Measurements from ENCODE around the gene CHD6.

Gene CHD6

GRCh38 chr20:41580350-41580749 is 37.8 kb downstream of the CHD6 start:
- no peak for DNase-seq (ENCODE audit: low spot score)

- no peak for DNase-seq (ENCODE audit: low spot score)
Observed at GRCh38 chr20:41577129-41578009, 40.8 kb downstream of the CHD6 start.

- DNase-seq (ENCODE audit: low spot score), result no peak
Observed at GRCh38 chr20:41575412-41575811, 42.8 kb downstream of the CHD6 start.

- no peak for DNase-seq (ENCODE audit: low spot score)
Observed at GRCh38 chr20:41574802-41575389, 43.3 kb downstream of the CHD6 start.

GRCh38 chr20:41573955-41574354 is 44.2 kb downstream of the CHD6 start:
- no peak for DNase-seq (ENCODE audit: low spot score)

- DNase-seq (ENCODE audit: low spot score), result no peak
Observed at GRCh38 chr20:41572010-41572572, 46.1 kb downstream of the CHD6 start.

- DNase-seq (ENCODE audit: low spot score), result no peak
Observed at GRCh38 chr20:41571006-41571405, 47.2 kb downstream of the CHD6 start.

DNA sequence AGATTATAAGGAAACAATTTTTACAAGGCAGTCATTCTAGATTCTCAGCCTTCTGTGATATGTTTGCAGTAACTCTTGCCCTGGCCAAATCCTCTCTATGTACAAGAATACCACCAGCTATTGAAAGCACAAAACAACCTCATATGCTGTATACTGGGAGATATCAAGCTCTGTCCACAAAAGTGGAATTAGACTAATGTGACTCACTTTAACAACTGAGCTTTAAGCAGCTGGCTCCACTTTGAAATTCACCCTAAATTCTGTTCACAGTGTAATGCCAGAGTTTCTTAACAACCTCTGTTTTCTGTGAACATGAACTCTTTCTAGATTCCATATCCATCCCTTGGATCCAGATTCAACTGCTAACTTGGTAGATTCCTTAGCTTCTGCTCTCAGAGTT is 47.6 kb downstream of the CHD6 start:
- DNase-seq (ENCODE audit: low spot score), result no peak

- no peak for DNase-seq (ENCODE audit: low spot score)
Observed at GRCh38 chr20:41567615-41568014, 50.6 kb downstream of the CHD6 start.

DNA sequence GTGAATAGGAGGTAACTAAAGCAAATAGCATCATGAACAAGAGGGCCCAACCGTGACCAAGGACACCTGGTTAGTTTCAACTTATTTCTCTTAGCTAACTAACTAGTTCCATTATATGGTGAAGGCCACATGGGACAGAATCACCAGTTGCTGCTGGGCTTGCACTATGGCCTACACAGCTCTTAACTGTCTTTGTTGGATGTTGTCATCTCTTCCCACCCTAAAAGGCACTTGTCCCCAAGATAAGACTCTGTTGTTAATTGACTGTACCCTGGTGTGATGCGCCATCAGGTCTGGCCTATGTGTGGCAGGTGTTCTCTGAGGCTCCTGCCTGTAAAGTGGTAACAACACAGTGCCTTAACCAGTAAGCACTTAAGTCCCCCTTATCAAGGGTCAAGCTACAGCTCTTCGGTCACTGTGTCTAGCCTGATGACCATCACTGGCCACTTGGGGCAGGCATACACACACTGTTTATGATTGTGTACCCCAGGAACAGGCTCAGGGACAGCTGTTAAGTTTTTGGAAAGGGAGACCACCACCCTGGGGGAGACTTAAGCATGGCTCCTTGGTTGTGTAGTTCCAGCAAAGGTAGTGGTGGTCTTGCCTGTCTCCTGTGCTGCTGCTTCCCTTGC is 51.2 kb downstream of the CHD6 start:
- no peak for DNase-seq (ENCODE audit: low spot score)

GRCh38 chr20:41563087-41563486 is 55.1 kb downstream of the CHD6 start:
- no peak for DNase-seq (ENCODE audit: low spot score)

DNA sequence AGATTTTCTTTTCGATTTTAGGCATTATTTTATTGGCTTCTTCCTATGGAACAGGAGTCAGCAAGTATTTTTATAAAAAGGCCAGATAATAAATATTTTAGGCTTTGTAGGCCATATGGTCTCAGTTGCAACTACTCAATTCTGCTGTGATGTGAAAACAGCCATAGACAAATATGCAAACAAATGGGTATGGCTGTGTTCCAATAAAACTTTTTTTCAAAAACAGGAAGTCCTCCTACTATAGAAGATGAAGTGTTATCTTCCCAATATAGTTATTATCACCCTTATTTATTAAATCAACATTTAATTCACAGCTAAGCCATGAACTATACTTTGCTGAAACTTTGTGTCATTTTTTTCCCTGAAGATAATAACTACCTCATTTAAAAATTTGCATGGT is 57.2 kb downstream of the CHD6 start:
- no peak for DNase-seq (ENCODE audit: low spot score)

DNA sequence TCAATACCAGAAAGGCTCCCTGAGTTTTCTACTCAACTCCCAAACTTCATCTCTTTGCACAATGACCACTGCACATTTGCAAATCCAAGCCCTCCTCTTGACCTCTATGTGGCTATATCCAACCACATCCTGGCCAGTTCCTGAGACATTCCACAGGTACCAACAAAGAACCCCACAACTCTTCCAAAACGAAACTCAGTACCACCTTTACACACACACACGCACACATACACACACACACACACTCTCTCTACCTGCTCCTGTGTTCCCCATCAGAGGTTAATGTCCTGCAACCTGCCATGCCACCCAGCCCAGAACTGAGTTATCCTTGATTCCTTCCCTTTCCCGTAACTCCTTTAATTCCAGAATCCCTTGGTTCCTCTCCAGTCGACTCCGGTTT is 58.5 kb downstream of the CHD6 start:
- no peak for DNase-seq (ENCODE audit: low spot score)

DNA sequence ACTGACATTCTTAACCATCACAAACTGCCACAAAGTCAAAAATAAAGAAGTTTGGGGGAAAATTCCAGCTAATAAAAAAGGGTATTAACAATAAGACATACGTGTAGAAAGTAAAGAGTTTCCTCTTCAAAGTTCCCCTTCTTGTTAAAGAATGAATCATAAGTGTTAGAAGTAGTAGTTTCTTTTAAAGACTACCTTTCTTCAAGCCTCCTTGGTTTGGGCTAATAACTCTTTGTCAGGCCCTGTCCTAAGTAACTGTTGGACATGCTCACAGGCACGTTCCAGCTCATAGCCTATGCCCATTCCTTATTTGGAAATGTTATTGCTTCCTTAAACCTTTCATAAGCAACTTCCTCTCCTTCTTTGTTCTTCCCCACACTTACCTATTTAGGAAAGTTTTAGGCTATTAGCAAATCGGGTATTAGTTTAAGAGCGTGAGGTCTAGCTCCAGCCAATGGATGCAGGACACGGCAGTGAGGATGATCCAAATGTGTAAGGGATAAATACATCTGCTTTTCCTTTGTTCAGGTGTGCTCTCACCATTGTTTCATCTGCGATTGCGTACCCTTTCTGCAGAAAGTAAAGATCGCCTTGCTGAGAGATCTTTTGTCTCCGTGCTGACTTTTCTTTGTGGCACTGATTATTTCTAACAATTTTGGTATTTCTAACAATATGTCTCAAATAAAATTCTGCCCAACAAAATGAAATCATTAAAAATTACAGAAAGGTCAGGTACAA is 64.9 kb downstream of the CHD6 start:
- DNase-seq (ENCODE audit: low spot score), result no peak

GRCh38 chr20:41552295-41553068 is 65.7 kb downstream of the CHD6 start:
- DNase-seq (ENCODE audit: low spot score), result no peak

DNA sequence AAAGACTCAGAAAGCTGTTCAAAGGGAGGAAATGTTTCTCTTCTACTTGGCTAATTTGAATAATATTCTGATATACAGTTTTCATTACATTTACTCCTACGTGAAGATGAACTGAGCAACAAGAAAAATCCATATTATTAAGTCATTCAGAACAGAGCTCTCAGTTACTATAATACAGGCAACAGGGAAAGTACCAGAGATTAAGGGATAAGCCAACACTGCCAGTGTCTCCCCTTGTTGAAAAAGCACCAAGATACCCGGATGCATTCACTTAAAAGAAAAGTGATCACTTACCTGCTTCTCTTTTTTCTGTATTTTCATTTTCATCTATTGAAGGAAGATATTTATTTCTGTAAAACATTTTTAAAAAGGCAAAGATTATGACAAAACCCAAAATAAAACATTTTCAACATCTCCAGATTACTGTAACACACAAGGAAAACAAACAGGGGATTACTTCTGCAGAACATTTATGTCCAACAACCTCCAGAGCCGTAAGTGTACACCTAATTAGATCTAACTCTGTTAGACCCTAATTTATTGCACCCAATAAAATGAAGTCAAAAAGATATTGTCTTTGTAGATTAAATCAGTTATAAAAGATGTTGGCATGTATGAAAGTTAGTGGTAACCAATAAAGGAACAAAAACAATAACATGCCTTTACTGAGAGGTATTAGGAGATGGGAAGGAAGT is 67.0 kb downstream of the CHD6 start:
- no peak for DNase-seq (ENCODE audit: low spot score)

GRCh38 chr20:41547221-41547620 is 71.0 kb downstream of the CHD6 start:
- DNase-seq (ENCODE audit: low spot score), result no peak

DNA sequence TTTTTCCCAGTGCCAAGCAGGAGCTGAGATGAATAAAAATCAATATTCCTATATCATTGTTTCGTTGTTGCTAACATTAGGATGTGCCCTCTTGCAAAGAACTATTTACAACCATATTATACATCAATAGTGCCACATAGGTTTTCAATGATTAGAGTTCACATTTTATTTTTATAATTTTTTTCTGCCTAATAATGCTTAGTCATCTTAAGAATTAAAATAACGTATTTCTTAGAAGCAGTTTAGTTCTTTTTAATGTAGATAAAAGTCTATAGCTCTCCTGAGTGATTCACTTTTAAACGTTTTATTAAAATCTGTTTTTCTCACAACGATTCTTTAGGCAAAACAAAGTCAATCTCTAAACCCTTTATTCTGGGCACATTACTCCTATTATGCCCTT is 71.6 kb downstream of the CHD6 start:
- DNase-seq (ENCODE audit: low spot score), result no peak

DNA sequence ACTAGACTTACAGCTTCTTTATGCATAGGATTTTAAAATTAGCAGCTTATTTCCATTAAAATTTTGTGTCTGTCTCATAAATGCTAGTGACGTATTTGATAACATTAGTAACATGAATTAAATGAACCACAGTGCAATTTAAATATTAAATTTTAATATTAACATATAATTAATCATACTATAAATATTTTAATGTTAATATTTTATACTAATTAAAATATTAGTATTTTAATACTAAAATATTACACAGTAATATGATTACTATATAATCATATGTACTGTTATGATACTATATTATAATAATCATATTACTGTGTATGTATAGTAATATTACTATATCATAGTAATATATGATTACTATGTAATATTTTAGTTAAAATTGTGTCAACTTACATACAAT is 73.7 kb downstream of the CHD6 start:
- DNase-seq (ENCODE audit: low spot score), result no peak

DNA sequence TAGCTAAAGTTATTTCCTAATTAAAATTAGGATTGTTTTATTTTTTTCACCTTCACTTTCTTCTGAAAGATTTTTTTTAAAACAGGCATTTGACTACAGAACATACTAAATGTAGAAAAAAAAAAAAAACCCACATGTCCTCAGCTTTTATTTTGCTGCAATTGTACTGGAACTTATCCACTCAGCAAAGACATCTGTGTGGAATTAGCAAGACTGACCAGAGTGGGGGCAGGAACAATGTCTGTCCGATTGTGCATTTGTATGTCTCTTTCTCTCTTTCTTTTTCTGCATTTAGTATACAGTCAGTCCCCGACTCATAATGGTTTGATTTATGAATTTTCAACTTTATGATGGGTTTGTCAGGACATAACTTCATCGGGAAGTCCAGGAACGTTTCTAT is 77.3 kb downstream of the CHD6 start:
- DNase-seq (ENCODE audit: low spot score), result no peak

DNA sequence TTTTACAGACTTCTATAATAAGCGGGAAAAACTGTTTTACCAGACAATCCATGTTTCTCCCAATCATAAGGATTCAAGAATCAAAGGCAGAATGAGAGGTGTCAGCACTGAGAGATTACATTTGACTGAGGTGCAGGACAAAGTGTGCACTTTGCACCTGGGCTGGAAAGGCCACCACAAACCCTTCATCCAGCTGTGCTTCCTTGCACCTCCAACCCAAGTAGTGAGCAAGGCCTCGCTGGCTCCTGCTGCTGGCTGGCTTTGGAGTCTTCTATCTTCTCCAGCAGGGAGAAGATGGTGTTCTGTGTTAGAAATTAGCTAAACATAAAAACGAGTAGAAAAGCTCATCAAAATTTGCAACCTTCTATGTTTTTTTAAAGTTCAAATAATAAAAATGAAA is 77.7 kb downstream of the CHD6 start:
- no peak for DNase-seq (ENCODE audit: low spot score)

All from left forelimb (tissue), 1 donor.